ENCODE measurements around the gene SLC26A1.

Gene SLC26A1

DNA sequence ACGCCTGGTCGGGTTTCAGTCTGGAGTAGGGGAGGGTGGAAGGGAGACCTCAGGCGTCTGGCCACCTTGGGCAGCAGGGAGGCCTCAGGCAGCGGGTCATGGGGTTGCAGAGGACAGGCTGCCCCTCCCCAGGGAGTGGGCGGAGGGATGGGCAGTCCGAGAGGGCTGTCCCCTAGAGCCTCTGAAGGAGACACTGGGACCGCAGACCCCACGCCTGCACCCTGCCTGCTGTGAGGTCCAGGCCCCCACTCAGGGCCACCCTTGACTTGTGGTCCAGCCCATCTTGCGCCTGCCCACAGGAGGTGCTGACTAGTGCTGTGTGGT lies 34.7 kb upstream of the SLC26A1 start:
- DNase-seq = no peak

DNA sequence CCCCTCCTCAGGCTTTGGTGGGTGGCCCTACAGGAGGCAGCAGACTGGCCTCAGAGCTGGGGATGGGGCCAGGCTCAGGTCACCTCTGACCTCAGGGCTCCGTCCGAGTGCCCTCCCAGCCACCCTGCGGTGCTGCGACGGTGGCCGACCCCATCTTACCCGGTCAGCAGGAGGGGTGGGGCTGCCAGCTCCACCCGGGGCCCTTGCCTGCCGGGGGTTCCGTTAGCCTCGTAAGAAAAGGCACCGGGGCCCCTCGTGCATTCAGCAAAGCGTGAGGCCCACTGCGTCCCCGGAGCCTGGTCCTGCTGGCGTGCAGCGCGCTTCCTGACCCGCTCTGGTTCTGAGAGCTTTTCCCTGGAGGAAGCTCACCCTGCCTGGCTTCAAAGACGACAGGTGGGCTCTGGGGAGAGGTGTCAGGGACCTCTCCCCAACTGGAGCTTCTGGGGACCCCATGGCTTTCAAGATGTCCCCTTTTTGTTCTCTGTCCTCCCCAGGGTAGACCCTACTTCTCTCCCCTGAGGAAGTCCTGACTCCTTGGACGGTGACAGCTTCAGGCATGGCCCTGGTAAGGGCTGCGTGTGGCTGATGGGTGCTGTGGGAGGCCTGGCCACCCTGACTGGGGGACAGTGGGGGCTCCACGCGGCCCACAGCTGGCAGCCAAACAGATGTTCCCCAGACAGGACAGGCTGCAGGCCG lies 34.2 kb upstream of the SLC26A1 start:
- DNase-seq = no peak

DNA sequence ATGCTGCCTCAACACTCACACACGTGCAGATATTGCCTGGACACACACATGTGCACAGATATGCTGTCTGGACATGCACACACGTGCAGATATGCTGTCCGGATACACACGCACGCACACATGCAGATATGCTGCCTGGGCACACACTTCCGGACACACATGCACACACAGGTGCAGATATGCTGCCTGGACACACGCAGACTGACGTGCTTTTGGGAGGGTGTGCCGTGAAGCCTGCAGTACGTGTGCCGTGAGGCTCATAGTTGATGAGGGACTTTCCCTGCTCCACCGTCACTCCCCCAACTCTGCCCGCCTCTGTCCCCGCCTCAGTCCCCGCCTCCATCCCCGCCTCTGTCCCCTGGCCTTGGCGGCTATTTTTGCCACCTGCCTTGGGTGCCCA lies 32.9 kb upstream of the SLC26A1 start:
- peak; percentile 41 for DNase-seq

DNA sequence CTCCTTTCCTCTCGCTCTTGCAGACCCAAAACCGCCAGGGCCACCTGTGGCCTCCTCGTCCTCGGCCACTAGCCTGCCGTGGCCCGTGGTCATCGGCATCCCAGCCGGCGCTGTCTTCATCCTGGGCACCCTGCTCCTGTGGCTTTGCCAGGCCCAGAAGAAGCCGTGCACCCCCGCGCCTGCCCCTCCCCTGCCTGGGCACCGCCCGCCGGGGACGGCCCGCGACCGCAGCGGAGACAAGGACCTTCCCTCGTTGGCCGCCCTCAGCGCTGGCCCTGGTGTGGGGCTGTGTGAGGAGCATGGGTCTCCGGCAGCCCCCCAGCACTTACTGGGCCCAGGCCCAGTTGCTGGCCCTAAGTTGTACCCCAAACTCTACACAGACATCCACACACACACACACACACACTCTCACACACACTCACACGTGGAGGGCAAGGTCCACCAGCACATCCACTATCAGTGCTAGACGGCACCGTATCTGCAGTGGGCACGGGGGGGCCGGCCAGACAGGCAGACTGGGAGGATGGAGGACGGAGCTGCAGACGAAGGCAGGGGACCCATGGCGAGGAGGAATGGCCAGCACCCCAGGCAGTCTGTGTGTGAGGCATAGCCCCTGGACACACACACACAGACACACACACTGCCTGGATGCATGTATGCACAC lies 31.8 kb upstream of the SLC26A1 start:
- DNase-seq = no peak

- no peak for DNase-seq
Measured at GRCh38 chr4:1023895-1024740, 30.9 kb upstream of the SLC26A1 start.

- no peak for DNase-seq
Measured at GRCh38 chr4:1023075-1023640, 30.0 kb upstream of the SLC26A1 start.

DNA sequence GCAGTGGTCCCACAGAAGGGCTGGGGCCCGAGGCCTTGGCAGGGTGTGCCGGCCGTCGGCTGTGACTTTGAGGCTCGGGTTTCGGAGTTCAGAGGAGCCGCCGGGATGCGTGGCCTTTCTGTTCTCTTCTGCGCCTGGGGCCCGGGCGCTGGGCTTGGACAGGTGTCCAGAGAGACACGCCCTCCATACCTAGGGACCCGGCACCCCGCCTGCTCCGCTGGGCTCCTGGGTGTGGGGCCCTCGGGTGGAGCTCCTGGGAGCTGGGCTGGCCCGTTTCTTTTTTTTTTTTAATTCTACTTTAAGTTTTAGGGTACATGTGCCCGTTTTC lies 29.5 kb upstream of the SLC26A1 start:
- no peak for DNase-seq

- no peak for DNase-seq
Measured at GRCh38 chr4:1022051-1022738, 29.0 kb upstream of the SLC26A1 start.

GRCh38 chr4:1021386-1022050 lies 28.3 kb upstream of the SLC26A1 start:
- no peak for DNase-seq

DNA sequence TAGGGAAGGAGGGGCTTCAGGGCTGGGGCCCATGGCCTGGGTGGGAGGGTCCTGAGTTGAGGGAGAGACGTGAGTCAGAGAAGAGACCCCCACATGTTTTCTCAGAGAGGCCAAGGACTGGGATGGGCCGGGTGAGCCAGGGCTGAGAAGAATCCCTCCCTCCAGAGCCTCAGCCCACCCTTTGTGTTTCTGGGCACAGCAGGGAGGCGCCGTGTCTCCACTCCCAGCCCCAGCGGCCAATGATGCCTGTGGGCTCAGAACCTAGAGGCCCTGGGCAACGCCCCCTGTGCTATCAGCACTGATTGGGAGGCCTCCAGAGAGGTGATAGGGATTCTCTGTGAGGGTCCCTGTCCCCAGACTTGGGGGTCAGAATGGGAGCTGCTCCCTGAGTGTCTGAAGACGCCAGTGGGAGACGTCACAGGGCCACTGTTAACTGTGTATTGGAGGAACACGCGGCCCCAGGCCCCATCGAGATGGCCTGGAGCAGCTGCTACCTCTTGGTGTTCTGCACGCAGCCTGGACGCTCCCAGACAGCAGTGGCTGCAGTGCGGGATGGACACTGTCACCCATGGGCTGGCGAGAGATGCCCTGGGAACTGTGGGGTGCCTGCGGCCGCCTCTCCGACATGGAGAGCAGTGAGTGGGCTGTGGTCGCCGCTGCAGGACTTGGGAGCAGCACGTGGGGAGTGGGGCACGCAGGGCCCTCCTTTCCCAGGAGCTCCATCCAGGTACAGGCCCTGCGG lies 26.7 kb upstream of the SLC26A1 start:
- DNase-seq = no peak

DNA sequence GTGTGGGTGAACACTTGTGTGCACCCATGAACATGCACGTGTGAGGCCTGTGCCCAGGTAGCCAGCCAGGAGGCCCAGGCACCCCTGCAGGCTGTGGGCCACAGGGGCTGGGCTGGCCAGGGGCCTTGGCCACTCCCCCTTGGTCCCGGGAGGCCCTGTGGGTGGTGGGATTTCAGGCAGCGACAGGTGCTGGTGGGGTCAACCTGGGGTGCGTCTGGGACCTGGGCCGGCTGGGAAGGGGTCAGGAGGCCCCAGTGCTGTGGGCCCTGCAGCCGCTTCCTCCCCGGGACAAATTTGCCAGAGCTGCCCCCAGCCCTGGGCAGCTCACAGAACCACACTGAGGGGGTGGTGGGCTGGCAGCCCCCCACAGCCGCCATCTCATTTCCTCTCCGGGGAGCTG lies 26.1 kb upstream of the SLC26A1 start:
- DNase-seq = no peak

DNA sequence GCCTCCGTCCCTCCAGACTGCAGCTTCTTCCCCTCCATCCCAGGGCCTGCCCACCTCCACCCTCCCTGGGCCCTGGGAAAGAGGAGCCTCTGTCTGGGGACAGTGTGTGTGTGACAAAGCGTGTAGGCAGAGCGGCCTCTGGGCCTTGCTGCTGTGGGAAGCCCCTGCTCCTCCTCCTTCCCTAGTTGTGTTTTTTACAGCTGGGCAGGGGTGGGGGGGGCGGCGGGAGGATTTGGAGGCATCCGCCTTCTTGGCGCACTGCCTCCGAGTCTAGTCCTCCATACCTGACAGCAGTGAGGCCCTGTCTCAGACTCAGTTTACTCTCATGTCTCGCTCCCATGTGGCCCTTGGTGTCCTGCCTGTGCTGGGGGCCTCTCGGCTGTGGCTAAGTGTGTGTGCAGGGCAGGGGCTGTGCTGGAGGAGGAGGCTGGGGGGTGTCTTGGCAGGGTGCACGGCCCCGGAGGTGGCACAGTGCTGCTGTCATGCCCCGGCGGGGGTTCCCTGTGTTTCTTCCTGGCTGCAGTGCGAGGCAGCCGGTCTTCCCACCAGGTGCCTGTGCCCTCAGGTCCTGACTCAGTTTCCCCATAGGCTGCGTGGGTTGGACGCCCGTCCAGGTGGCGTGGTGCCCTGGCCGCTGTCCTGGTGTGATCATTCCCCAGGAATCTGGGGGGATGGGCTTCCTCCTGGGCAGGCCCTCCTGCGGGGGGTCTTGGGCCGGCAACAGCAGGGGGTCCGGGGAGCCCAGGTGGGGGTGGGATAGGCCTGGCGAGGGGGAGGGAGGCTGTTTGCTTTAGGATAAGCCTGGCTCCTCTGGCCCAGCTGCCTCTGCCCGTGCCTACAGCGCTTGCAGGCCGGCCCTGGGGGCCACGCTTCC lies 25.2 kb upstream of the SLC26A1 start:
- DNase-seq = no peak

GRCh38 chr4:1017706-1018105 lies 24.5 kb upstream of the SLC26A1 start:
- DNase-seq = no peak

DNA sequence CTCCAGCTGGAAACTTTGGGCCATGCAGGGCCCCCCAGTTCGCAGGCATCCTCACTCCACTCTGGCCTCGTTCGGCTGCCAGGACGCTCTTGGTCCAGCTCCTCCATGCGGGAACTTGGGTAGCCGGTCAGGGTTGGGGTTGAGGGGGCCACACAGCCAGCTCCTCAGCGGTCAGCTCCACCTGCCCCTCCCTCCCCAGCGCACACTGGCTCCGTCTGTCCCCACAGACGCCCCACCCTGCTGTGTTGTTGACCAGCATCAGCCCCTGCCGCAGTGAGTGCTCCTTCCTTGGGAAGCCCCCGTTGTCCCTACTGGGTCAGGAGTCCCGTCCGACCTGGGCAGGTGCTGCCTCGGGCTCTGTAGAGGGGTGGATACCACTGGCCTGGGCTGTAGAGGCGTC lies 24.0 kb upstream of the SLC26A1 start:
- no peak for DNase-seq

DNA sequence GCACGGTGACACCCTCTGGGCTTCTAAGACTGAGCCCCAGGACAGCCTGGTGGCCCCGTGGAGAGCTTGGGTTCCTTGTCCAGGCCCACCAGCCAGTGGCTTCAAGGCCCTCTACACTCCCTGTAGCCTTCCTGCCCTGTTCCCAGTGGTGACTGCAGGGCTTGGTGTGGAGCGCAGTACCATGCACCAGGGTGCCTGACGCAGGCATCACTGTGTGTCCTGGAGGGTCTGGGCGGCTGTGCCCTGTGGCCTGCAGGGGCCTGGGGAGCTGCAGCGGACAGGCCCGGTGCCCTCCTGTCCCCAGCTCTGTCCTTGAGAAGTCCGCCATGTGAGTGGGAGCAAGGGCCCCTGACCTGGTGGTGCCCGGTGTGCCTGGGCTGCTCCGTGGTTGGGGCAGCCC lies 22.5 kb upstream of the SLC26A1 start:
- DNase-seq = no peak

- DNase-seq = no peak
Measured at GRCh38 chr4:1015179-1015578, 22.0 kb upstream of the SLC26A1 start.

GRCh38 chr4:1014291-1015167 lies 21.3 kb upstream of the SLC26A1 start:
- DNase-seq = no peak

DNA sequence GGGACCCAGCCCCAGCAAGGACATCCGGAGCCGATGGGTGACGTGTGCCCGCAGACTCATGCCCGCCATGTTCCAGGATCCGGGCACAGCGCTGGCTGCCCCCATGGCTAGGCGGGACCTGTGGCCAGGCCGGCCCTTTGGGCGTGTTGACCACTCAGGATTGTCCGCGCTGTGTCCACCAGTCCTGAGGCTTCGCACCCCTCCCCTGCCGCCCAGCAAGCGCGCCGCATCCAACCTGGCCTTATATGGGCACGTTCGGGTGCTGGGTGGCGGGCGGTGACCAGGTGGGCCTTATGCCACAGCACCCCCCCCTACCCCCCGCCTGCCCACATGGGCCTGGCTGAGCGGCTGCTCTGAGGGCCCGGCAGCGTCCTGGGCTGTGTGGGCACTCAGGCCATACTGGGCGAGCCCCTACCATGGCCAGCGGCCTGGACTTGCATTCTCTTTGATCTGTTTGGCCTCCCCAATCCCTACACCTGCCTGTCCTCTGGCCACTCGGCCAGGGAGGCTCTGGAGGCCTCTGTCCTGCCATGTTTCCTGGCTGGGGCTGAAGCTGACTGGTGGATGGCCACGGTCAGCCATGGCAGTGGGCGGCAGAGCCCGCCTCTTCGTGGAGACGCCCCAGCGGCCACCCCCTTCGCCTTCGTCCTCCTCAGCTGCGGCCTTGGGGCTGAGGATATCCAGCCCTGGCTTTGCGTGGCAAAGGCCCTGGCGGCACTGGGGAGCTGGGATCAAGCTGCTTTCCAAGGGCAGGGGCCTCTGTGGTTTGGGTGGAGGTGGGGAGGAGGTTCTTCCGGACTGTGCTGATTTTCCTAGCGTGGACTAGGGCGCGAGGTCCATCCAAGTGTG lies 20.2 kb upstream of the SLC26A1 start:
- DNase-seq = no peak
